GM21723 (cell line): ENCODE data around the gene ACOT8.

ENCODE experiments used
- ATAC-seq: cut with Tn5 transposase; IDR thresholded peaks from one replicate; pipeline ENCODE4 v1.9.1; 2021; ENCODE audit warnings: mild to moderate bottlenecking, moderate library complexity; ENCODE audit not compliant: unreplicated experiment

Gene ACOT8

GRCh38 chr20:45857882-45858216, 657 bp upstream of the ACOT8 start:
- peak; percentile 30 for ATAC-seq

GRCh38 chr20:45853484-45853883, 3.7 kb downstream of the ACOT8 start:
- no peak for ATAC-seq

DNA sequence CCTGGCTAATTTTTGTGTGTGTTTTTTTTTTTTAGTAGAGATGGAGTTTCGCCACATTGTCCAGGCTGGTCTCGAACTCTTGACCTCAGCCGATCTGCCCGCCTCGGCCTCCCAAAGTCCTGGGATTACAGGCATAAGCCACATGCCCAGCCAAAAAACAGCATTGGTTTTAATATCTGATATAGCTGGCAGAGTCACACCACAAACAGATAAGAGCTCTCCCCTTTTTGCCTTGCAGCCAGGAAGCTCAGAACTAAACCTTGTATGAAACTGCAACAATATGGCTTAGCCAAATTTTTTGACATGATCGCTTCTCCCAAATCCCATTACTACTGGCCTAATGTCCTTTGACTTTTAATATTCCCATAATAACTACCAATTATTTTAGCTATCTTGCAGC, 4.9 kb downstream of the ACOT8 start:
- ATAC-seq = no peak

DNA sequence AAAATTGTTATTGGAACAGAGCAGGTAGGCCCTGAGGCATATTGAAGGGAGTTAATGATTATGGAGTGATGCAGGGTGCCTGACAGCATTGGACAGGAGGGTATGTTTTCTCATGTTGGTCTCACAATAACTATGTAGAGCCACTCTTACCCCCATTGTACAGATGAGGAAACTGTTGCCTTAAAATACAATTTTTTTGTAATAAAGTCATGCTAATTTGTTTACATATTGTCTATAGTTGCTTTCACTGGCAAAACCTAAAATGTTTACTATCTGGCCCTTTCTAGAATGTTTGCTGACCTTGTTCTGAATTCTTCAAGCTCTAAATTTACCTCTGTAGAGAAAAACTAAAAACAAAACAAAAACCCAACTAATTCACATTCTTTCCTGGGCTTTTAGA, 5.7 kb downstream of the ACOT8 start:
- no peak for ATAC-seq

GRCh38 chr20:45850926-45851325, 6.3 kb downstream of the ACOT8 start:
- no peak for ATAC-seq

- ATAC-seq = no peak
Measured at GRCh38 chr20:45850238-45850637, 7.0 kb downstream of the ACOT8 start.

DNA sequence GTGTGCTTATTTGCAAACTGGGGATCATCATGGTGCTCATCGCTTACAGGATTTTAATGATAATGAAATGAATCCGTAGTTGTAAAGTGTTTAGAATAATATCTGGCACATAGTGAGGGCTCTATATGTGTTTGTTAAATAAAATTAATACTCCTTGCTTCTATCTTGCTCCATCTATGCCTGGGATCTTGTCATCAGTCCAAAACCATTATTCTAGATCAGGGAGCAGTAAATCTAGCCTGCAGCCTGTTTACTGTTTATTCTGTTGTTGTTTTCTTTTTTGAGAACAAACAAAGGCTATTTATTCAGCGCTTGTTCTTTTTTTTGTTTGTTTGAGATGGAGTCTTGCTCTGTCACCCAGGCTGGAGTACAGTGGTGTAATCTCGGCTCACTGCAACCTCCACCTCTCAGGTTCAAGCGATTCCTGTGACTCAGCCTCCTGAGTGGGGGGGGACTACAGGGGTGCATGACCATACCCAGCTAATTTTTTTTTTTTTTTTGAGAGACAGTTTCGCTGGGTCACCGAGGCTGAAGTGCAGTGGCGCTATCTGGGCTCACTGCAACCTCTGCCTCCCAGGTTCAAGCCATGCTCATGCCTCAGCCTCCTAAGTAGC, 8.1 kb downstream of the ACOT8 start:
- ATAC-seq = no peak

DNA sequence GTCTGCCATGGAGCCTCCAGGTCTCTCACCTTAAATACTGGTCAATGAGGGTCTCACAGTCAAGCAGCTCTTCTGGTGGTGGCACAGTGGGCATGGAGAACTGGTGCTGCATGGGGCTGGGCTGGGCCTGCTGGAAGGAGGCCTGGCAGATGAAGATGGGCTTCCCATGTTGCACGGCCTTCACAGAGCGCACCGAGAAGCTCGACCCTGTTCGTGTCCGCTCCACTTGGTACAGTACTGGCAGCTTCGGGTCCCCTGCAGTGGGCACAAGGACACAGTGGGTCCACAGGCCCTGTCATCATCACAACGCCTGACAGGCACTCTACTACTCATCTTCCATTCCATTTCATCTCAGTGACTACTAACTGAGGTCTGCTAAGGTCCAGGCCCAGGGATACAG, 8.8 kb downstream of the ACOT8 start:
- ATAC-seq = no peak

- ATAC-seq = no peak
Measured at GRCh38 chr20:45845452-45845851, 11.7 kb downstream of the ACOT8 start.

GRCh38 chr20:45843506-45843905, 13.7 kb downstream of the ACOT8 start:
- no peak for ATAC-seq

GRCh38 chr20:45842169-45842812, 14.9 kb downstream of the ACOT8 start:
- no peak for ATAC-seq

GRCh38 chr20:45841407-45842129, 15.6 kb downstream of the ACOT8 start:
- ATAC-seq = no peak

DNA sequence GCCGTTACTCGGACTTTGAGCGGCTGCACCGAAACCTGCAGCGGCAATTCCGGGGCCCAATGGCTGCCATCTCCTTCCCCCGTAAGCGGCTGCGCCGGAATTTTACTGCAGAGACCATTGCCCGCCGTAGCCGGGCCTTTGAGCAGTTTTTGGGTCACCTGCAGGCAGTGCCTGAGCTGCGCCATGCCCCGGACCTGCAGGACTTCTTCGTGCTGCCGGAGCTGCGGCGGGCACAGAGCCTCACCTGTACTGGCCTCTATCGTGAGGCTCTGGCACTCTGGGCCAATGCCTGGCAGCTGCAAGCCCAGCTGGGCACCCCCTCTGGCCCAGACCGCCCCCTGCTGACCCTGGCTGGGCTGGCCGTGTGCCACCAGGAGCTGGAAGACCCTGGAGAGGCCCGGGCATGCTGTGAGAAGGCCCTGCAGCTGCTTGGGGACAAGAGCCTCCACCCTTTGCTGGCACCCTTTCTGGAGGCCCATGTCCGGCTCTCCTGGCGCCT, 16.4 kb downstream of the ACOT8 start:
- ATAC-seq = no peak

DNA sequence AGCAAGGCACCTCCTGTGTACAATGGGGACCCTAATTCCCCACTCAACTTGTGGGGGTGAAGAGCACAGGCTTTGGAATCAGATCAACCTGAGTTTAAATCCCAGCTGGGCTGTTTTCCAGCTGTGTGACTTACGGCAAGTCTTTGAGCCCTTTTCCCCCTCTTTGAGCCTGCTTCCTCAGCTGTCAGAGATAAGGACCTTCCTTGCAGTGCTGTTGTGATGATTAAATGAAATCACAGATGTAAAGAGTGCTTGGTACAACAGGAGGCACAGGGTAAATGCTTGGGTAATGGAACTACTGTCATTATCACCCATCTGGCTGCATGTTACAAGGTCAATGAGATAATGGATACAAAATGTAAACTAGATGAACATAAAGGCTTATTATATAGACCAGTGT, 20.4 kb downstream of the ACOT8 start:
- ATAC-seq = no peak

DNA sequence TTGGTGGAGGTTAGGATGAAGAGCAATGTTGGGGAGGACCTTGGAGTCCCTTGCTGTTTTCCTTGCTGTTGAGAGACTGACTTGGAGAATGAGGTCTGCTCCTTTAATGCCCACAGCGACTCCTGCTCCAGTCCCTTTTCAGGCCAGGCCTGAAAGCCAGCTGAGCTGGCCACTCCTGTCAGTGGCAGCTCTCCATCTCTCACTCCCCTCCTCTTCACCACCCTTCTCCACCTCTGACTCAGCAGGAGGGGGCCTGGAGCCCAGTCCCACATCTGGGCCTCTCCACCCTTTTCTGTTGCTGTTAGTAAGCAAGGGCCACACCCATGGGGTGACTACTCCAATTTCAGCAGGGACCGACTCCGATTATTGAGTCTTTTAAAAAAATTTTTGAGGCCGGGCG, 21.4 kb downstream of the ACOT8 start:
- ATAC-seq = no peak

DNA sequence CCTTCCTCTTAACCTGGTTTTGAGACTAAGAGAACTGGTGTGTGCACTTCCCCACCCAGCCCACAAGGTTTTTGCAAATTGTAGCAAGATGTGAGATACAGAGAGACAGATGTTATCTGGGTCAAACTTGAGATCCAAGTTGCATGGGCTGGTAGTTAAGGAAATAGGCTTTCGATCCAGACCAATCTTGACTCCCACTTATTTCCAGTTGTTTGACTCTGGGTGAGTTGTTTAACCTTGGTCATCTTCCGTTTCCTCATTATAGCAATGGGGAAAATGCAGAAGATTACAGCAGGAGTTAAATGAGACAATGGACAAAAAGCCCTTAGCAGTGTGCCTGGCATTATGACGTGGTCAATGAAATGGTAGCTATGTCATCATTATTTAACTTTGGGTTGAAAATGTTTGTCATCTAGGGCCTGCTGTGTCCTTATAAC, 21.8 kb downstream of the ACOT8 start:
- no peak for ATAC-seq

DNA sequence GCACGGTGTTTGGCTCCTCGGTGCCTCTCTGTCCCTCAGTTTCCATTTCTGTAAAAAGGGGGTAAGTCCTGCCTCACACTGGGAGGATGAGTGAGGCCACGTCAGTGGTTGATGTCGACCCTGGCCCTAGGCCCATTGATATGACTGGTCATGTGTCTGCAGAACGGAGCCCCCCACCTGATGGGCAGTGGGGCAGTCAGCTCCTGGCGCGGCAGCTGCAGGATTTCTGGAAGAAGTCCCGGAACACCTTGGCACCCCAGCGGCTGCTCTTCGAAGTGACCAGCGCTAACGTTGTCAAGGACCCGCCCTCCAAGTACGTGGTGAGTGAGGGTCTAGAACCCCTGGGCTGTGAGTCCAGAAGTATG, 22.4 kb downstream of the ACOT8 start:
- no peak for ATAC-seq

GRCh38 chr20:45833883-45834796, 23.1 kb downstream of the ACOT8 start:
- no peak for ATAC-seq

DNA sequence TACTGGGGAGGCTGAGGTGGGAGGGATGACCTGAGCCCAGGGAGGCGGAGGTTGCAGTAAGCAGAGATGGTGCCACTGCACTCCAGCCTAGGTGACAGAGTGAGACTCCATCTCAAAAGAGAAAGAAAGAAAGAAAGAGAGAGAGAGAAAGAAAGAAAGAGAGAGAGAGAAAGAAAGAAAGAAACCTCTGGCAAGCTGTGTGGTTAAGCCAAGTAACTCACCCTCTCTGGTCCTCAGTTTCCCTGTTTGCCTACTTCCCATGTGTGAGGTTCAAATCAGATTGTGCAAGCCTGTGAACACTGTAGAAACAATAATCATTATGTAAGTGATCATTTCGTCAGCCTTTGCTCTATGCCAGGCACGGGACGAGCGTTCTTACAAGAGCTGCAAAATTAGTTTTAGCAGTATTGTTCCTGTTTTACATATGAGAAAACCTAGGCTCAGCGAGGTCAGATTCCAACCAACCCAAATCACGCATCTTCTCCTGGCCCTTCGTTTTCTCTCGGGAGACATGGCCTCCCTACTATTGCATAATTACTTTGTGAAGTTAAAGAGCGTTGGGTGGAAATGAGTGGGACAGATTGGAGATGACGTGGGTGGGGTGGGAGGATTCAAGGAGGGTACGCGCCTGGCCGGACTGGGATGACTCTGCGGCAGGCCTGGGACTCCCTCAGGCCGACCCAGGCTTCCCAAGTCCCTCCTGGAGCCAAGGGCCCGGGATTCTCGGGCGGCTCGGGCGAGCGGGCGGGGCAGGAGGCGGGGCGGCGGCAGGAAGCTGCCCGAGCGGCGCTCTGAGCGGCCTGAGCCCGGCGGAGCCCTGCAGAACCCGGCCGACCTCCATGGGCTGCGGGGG, 23.9 kb downstream of the ACOT8 start, which contains the start of gene SNX21:
Gene SNX21 (plus strand): TSS at position 770 of the 853 bp plus-strand sequence. CDS start 121 bp downstream, outside the sequence.
- no peak for ATAC-seq

GRCh38 chr20:45832619-45833018, 24.6 kb downstream of the ACOT8 start:
- ATAC-seq = no peak
